NCI-H345 (cell line): ENCODE results near the gene B9D2.
A peak's percentile ranks its signal among the peaks of the same experiment; 100 is the strongest.
"Not testable (repeated sequence)": the region's sequence is repeated elsewhere in the genome, so short reads cannot be mapped to it uniquely, and the experiment has no call there.

Experiments used
- DNase-seq: peaks from one replicate; lab custom pipeline; 2025; lab: John Stamatoyannopoulos, UW

The B9D2 gene

GRCh38 chr19:41363753-41364523 lies at the start of gene B9D2:
Gene B9D2 (minus strand): TSS chr19:41364149. CDS start chr19:41363519, 630 bp downstream.
- peak; percentile 97 for DNase-seq

GRCh38 chr19:41412953-41413352 lies 49.0 kb upstream of the B9D2 start:
- no peak for DNase-seq

GRCh38 chr19:41411968-41412265 lies 48.0 kb upstream of the B9D2 start:
- no peak for DNase-seq

- DNase-seq, result no peak
Observed at GRCh38 chr19:41411100-41411967, 47.4 kb upstream of the B9D2 start.

GRCh38 chr19:41410336-41411054 lies 46.5 kb upstream of the B9D2 start:
- no peak for DNase-seq

GRCh38 chr19:41409288-41409687 lies 45.3 kb upstream of the B9D2 start:
- DNase-seq, result no peak

- not testable (repeated sequence) for DNase-seq
Observed at GRCh38 chr19:41408846-41409245, 44.9 kb upstream of the B9D2 start.

GRCh38 chr19:41408256-41408655 lies 44.3 kb upstream of the B9D2 start:
- DNase-seq, result no peak

GRCh38 chr19:41407271-41407670 lies 43.3 kb upstream of the B9D2 start:
- DNase-seq, result no peak

GRCh38 chr19:41405776-41406175 lies 41.8 kb upstream of the B9D2 start:
- DNase-seq, result no peak

- DNase-seq, result no peak
Observed at GRCh38 chr19:41403181-41403970, 39.4 kb upstream of the B9D2 start.

- no peak for DNase-seq
Observed at GRCh38 chr19:41402010-41402409, 38.1 kb upstream of the B9D2 start.

- DNase-seq, result no peak
Observed at GRCh38 chr19:41401483-41401882, 37.5 kb upstream of the B9D2 start.

- DNase-seq, result no peak
Observed at GRCh38 chr19:41399525-41399924, 35.6 kb upstream of the B9D2 start.

GRCh38 chr19:41399091-41399490 lies 35.1 kb upstream of the B9D2 start:
- DNase-seq, result no peak

- DNase-seq, result no peak
Observed at GRCh38 chr19:41398598-41398997, 34.6 kb upstream of the B9D2 start.

GRCh38 chr19:41398050-41398418 lies 34.1 kb upstream of the B9D2 start:
- no peak for DNase-seq

GRCh38 chr19:41397086-41398049 lies 33.4 kb upstream of the B9D2 start, which contains the start of the genes BCKDHA and EXOSC5:
Gene BCKDHA (plus strand): TSS chr19:41397818. CDS start chr19:41397828, 10 bp downstream.
Gene EXOSC5 (minus strand): TSS chr19:41397359. CDS start chr19:41397328, 31 bp downstream.
- DNase-seq, result peak; percentile 98

GRCh38 chr19:41395355-41395754 lies 31.4 kb upstream of the B9D2 start:
- DNase-seq, result no peak

- no peak for DNase-seq
Observed at GRCh38 chr19:41392775-41393174, 28.8 kb upstream of the B9D2 start.
